HepG2 (cell line): Measurements from ENCODE around the gene CARHSP1. TPM values are rescaled to one million over a fixed set of nuclear protein-coding genes. Genes with fewer than 3 reads are reported as not detected.
A peak's percentile ranks its signal among the peaks of the same experiment; 100 is the strongest.

ENCODE experiments used
- ATF2 ChIP-seq: sonication (generic); formaldehyde crosslinking; IDR thresholded peaks from 2 replicates; pipeline ENCODE4 v1.4.0; 2020; ENCODE audit warnings: missing genetic modification reagents
- BCL3 ChIP-seq: sonication (generic); formaldehyde crosslinking; IDR thresholded peaks from 2 replicates; pipeline ENCODE4 v1.5.1; 2020; ENCODE audit warnings: mild to moderate bottlenecking, missing genetic modification reagents, moderate library complexity
- BHLHE40 ChIP-seq: IDR thresholded peaks from 2 replicates; pipeline ENCODE4 v1.6.1; 2011; ENCODE audit warnings: low read length, improper control_type of control experiment
- FOXK2 ChIP-seq: fragments of 450-650 bp; IDR thresholded peaks from 2 replicates; pipeline ENCODE4 v1.6.1; 2016
- FOXP4 ChIP-seq: sonication (generic); formaldehyde crosslinking; IDR thresholded peaks from 2 replicates; pipeline ENCODE4 v1.4.0; 2020; ENCODE audit warnings: missing genetic modification reagents
- GABPA ChIP-seq, 2 experiments: IDR thresholded peaks; 2 replicates each; pipeline ENCODE4 v1.6.1; 2011 to 2016; ENCODE audit warnings: low read depth in 2 of 2, low read length in 1 of 2, missing biosample characterization in 1 of 2, missing genetic modification characterization in 1 of 2
- GMEB1 ChIP-seq: sonication (generic); formaldehyde crosslinking; IDR thresholded peaks from 2 replicates; pipeline ENCODE4 v1.5.1; 2020; ENCODE audit warnings: missing genetic modification reagents, mild to moderate bottlenecking, borderline replicate concordance
- KLF13 ChIP-seq: sonication (generic); formaldehyde crosslinking; IDR thresholded peaks from 2 replicates; pipeline ENCODE4 v1.4.0; 2020; ENCODE audit warnings: mild to moderate bottlenecking, missing genetic modification reagents
- NFYB ChIP-seq: sonication (generic); formaldehyde crosslinking; IDR thresholded peaks from 2 replicates; pipeline ENCODE4 v1.4.0; 2020; ENCODE audit warnings: missing genetic modification reagents
- PHF20 ChIP-seq: sonication (generic); formaldehyde crosslinking; IDR thresholded peaks from 2 replicates; pipeline ENCODE4 v1.5.0; 2020; ENCODE audit warnings: mild to moderate bottlenecking, missing genetic modification reagents
- SRSF9 ChIP-seq: fragments of 200-400 bp; formaldehyde crosslinking; IDR thresholded peaks from 2 replicates; pipeline ENCODE4 v1.6.1; 2018; ENCODE audit warnings: borderline replicate concordance, mild to moderate bottlenecking, low read depth, low read length; ENCODE audit not compliant: insufficient read depth, poor library complexity, severe bottlenecking
- SUZ12 ChIP-seq: fragments of 150-350 bp; IDR thresholded peaks from 2 replicates; pipeline ENCODE4 v1.6.1; 2014; ENCODE audit warnings: low read depth, low read length
- ZBTB25 ChIP-seq: IDR thresholded peaks from 2 replicates; pipeline ENCODE4 v1.6.1; 2018; ENCODE audit warnings: missing genetic modification reagents
- ZNF136 ChIP-seq: sonication (generic); formaldehyde crosslinking; IDR thresholded peaks from 2 replicates; pipeline ENCODE4 v1.8.1; 2022; ENCODE audit warnings: low read depth, mild to moderate bottlenecking, moderate library complexity, missing genetic modification reagents
- ZNF234 ChIP-seq: sonication (generic); formaldehyde crosslinking; conservative IDR thresholded peaks from 2 replicates; pipeline ENCODE4 v1.5.1; 2020; ENCODE audit warnings: mild to moderate bottlenecking, missing genetic modification reagents
- ZNF337 ChIP-seq: sonication (generic); formaldehyde crosslinking; IDR thresholded peaks from 2 replicates; pipeline ENCODE4 v1.5.1; 2020; ENCODE audit warnings: missing genetic modification reagents, low read depth, mild to moderate bottlenecking, borderline replicate concordance
- ZNF44 ChIP-seq: sonication (generic); formaldehyde crosslinking; IDR thresholded peaks from 2 replicates; pipeline ENCODE4 v1.5.1; 2020; ENCODE audit warnings: mild to moderate bottlenecking, missing genetic modification reagents
- ZNF460 ChIP-seq: sonication (generic); formaldehyde crosslinking; IDR thresholded peaks from 2 replicates; pipeline ENCODE4 v1.5.1; 2020; ENCODE audit warnings: missing genetic modification reagents, mild to moderate bottlenecking, borderline replicate concordance
- ZNF616 ChIP-seq: sonication (generic); formaldehyde crosslinking; IDR thresholded peaks from 2 replicates; pipeline ENCODE4 v1.5.0; 2020; ENCODE audit warnings: low read depth, mild to moderate bottlenecking, missing genetic modification reagents
- ZNF724P ChIP-seq: sonication (generic); formaldehyde crosslinking; IDR thresholded peaks from 2 replicates; pipeline ENCODE4 v1.8.0; 2022; ENCODE audit warnings: missing genetic modification reagents, borderline replicate concordance
- ZSCAN12 ChIP-seq: sonication (generic); formaldehyde crosslinking; IDR thresholded peaks from 2 replicates; pipeline ENCODE4 v1.9.0; 2021; ENCODE audit warnings: mild to moderate bottlenecking, missing genetic modification reagents
- polyA plus RNA-seq, 8 experiments: library from polyadenylated mRNA; depleted of rRNA in 3 of 8; stranded (reverse) in 7 of 8; unstranded in 1 of 8; fragments of >200 nt; fragmentation: Illumina TruSeq in 4 of 8; extraction: Trizol in 4 of 8; gene quantifications; 2 replicates each; pipeline versions ENCODE4 v1.2.1 to v1.2.3, GENCODE V29; 2011 to 2016; ENCODE audit warnings: low read depth in 4 of 8, missing spikeins in 1 of 8, mixed read lengths in 1 of 8; ENCODE audit not compliant: insufficient read depth in 1 of 8
- total RNA-seq, 5 experiments: library from RNA; depleted of rRNA; stranded (reverse); fragments of >200 nt; fragmentation: Illumina TruSeq; extraction: Trizol; gene quantifications; 2 replicates each; pipeline ENCODE4 v1.2.3, GENCODE V29; 2016; ENCODE audit warnings: low read depth in 1 of 5

The CARHSP1 gene
- total and polyA plus RNA-seq, 2 of the 13 experiments (the other 11 are each of a cell fraction or from before 2014, with no cell fraction given): 173 to 345 TPM

GRCh38 chr16:8859913-8860881, 8.6 kb downstream of the CARHSP1 start (continued):
- peak; percentile 86 for TF ChIP-seq ZBTB25 (CRISPR knock-in tag)
- no peak for TF ChIP-seq ZNF234
- peak; percentile 80 for TF ChIP-seq BCL3
- peak; percentile 86; the same call in 1 of the 2 replicates for TF ChIP-seq ZNF136 (CRISPR knock-in tag)
- peak; percentile 24; the same call in 1 of the 2 replicates for TF ChIP-seq NFYB (CRISPR knock-in tag)
- no peak for TF ChIP-seq GABPA (IDR thresholded peaks at IDR 0.05; ENCODE audit: low read depth, low read length)
- no peak for TF ChIP-seq GABPA (CRISPR knock-in tag; IDR thresholded peaks at IDR 0.05; ENCODE audit: low read depth)
- TF ChIP-seq BHLHE40: no peak
- TF ChIP-seq ZNF460 (CRISPR knock-in tag): no peak
- TF ChIP-seq ATF2 (CRISPR knock-in tag): peak; percentile 92
- TF ChIP-seq FOXK2: no peak
- TF ChIP-seq ZNF44: no peak
- TF ChIP-seq ZNF724P: no peak
- 0 out of 2 replicates have a peak, but pooled peaks have one; percentile 17 for TF ChIP-seq ZSCAN12 (CRISPR knock-in tag)
- no peak for TF ChIP-seq KLF13 (CRISPR knock-in tag)
- peak; percentile 88 for TF ChIP-seq FOXP4 (CRISPR knock-in tag)
- TF ChIP-seq GMEB1: peak; percentile 60; the same call in 1 of the 2 replicates
- peak; percentile 81; the same call in 1 of the 2 replicates for TF ChIP-seq ZNF337
- no peak for TF ChIP-seq SUZ12
- TF ChIP-seq SRSF9: no peak
- TF ChIP-seq PHF20 (CRISPR knock-in tag): no peak
- TF ChIP-seq ZNF616 (CRISPR knock-in tag): no peak
